ENCODE measurements around the gene KCNMA1. TPM values are rescaled to one million over a fixed set of nuclear protein-coding genes. Genes with fewer than 3 reads are reported as not detected.

The KCNMA1 gene
- total and polyA plus RNA-seq, 8 donors, result 0.92 to 155 (median 54.3) TPM

DNA sequence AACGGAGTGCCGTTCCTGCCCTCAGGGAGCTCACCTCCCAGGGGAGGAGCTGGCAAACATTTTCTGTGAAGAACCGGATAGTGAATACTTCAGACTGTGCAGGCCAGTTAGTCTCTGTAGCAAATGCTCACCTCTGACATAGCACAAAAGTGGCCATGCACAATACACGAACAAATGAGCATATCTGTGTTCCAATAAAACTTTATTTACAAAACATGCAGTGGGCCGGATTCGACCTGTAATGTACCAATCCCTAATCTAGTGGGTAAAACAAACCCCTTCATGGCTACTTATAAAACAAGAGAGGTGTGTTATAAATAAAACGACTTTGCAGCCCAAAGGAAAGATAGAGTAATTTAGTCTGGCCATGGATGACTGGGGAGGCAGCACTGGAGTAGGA is 48.7 kb downstream of the KCNMA1 start:
- no peaks in the 10 kb centered on the region for H3K9me3 ChIP-seq
- peak overlapping the region in 3 of 5 donors; percentile 59 to 85 (median 76) for H3K27ac ChIP-seq
- H3K36me3 ChIP-seq, result no peaks in the 10 kb centered on the region
- TF ChIP-seq POLR2A (IDR thresholded peaks at IDR 0.05), result no peak
- TF ChIP-seq POLR2AphosphoS5 (IDR thresholded peaks at IDR 0.05), result no peak
- TF ChIP-seq EP300 (IDR thresholded peaks at IDR 0.05), result no peak
- TF ChIP-seq, protein P1, sequence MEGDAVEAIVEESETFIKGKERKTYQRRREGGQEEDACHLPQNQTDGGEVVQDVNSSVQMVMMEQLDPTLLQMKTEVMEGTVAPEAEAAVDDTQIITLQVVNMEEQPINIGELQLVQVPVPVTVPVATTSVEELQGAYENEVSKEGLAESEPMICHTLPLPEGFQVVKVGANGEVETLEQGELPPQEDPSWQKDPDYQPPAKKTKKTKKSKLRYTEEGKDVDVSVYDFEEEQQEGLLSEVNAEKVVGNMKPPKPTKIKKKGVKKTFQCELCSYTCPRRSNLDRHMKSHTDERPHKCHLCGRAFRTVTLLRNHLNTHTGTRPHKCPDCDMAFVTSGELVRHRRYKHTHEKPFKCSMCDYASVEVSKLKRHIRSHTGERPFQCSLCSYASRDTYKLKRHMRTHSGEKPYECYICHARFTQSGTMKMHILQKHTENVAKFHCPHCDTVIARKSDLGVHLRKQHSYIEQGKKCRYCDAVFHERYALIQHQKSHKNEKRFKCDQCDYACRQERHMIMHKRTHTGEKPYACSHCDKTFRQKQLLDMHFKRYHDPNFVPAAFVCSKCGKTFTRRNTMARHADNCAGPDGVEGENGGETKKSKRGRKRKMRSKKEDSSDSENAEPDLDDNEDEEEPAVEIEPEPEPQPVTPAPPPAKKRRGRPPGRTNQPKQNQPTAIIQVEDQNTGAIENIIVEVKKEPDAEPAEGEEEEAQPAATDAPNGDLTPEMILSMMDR (IDR thresholded peaks at IDR 0.05), result no peak
- intact Hi-C loops (cut with DNase I; ENCODE audit: low total_unique reads), result no loop called here
- no peak for DNase-seq
- H3K4me3 ChIP-seq, result no peak overlapping the region
- no peaks in the 10 kb centered on the region for H3K27me3 ChIP-seq
- 87 to 93% (median 89%) methylated on average over 7 of the region's 7 CpGs for WGBS, 5 donors
- H3K4me1 ChIP-seq, result peaks cover 8 to 78% (median 29%) of the 10 kb centered on the region in 4 donors

- H3K27me3 ChIP-seq, result no peaks in the 10 kb centered on the region
- no peaks in the 10 kb centered on the region for H3K9me3 ChIP-seq
These were observed 50.2 kb downstream of the KCNMA1 start for GRCh38 chr10:77587416-77587790.

GRCh38 chr10:77586719-77587415 is 50.7 kb downstream of the KCNMA1 start:
- no peaks in the 10 kb centered on the region for H3K36me3 ChIP-seq
- intact Hi-C loops (cut with DNase I; ENCODE audit: low total_unique reads), result no loop called here
- no peak overlapping the region for H3K4me3 ChIP-seq
- no peaks in the 10 kb centered on the region for H3K27me3 ChIP-seq
- 53 to 74% (median 61%) methylated on average over 7 of the region's 7 CpGs for WGBS, 5 donors
- peak overlapping the region in 4 of 5 donors; percentile 50 to 85 (median 70) for H3K27ac ChIP-seq
- TF ChIP-seq, protein P1 (IDR thresholded peaks at IDR 0.05), result no peak
- TF ChIP-seq POLR2AphosphoS5 (IDR thresholded peaks at IDR 0.05), result peak; percentile 44 to 96 (median 84)
- TF ChIP-seq EP300 (IDR thresholded peaks at IDR 0.05), result peak; percentile 81
- no peak for TF ChIP-seq POLR2A (IDR thresholded peaks at IDR 0.05)
- H3K4me1 ChIP-seq, result peaks cover 11 to 79% (median 25%) of the 10 kb centered on the region in 4 donors
- no peaks in the 10 kb centered on the region for H3K9me3 ChIP-seq
- DNase-seq, result peak in 1 of 2 donors; percentile 58

More at GRCh38 chr10:77587416-77587790, 50.2 kb downstream of the KCNMA1 start:
- WGBS, 5 donors, result 79 to 94% (median 86%) methylated on average over 3 of the region's 3 CpGs
- DNase-seq, result no peak
- peak overlapping the region in 4 of 5 donors; percentile 50 to 85 (median 68) for H3K27ac ChIP-seq
- intact Hi-C loops (cut with DNase I; ENCODE audit: low total_unique reads), result no loop called here
- H3K4me3 ChIP-seq, result no peak overlapping the region
- TF ChIP-seq, protein P1 (IDR thresholded peaks at IDR 0.05), result no peak
- TF ChIP-seq POLR2A (IDR thresholded peaks at IDR 0.05) (no peak), EP300 (IDR thresholded peaks at IDR 0.05) (no peak), POLR2AphosphoS5 (IDR thresholded peaks at IDR 0.05) (no peak)
- peaks cover 11 to 82% (median 27%) of the 10 kb centered on the region in 4 donors for H3K4me1 ChIP-seq
- no peaks in the 10 kb centered on the region for H3K36me3 ChIP-seq

GRCh38 chr10:77584938-77585337 is 52.7 kb downstream of the KCNMA1 start:
- no peaks in the 10 kb centered on the region for H3K9me3 ChIP-seq
- no peaks in the 10 kb centered on the region for H3K27me3 ChIP-seq
- DNase-seq, result no peak
- no peak overlapping the region for H3K4me3 ChIP-seq
- intact Hi-C loops (cut with DNase I; ENCODE audit: low total_unique reads), result no loop called here
- WGBS, 5 donors, result 81 to 91% (median 85%) methylated on average over 6 of the region's 6 CpGs
- TF ChIP-seq EP300 (IDR thresholded peaks at IDR 0.05) (no peak), POLR2A (IDR thresholded peaks at IDR 0.05) (no peak), POLR2AphosphoS5 (IDR thresholded peaks at IDR 0.05) (no peak)
- TF ChIP-seq, protein P1 (IDR thresholded peaks at IDR 0.05), result no peak
- peaks cover 11 to 61% (median 21%) of the 10 kb centered on the region in 4 donors for H3K4me1 ChIP-seq
- no peaks in the 10 kb centered on the region for H3K36me3 ChIP-seq
- peak overlapping the region in 1 of 5 donors; percentile 85 for H3K27ac ChIP-seq
